ENCODE data around the gene MYO5A. TPM values are rescaled to one million over a fixed set of nuclear protein-coding genes. Genes with fewer than 3 reads are reported as not detected.

Gene MYO5A
- total RNA-seq, 1 experiment from 2014 or later, result 9.9 TPM

DNA sequence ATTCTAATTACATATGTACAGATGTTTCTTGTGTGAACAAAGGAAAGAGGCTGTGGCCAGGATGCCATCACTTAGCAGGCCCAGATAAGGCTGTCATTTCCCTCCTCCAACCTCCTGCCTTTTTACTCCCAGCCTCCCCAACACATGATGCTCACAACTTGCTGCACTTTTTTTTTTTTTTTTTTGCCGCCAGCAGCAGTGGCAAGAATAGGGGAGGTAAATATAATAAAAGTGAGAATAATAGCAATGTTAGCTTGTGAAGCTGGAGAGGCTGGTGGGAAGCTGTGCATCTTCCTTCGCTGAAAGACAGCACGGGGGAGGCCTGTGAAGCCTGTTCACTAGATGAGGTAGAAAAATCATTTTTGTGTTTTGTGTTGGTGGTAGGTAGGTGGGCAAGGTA, 190.6 kb downstream of the MYO5A start:
- Histone ChIP-seq H3K4me1 (peaks cover 5% of the 10 kb centered on the region; the same call in 1 of the 2 replicates), H3K27me3 (replicated peaks; ENCODE audit: control insufficient read depth, insufficient read depth, low read length) (no peaks in the 10 kb centered on the region), H3K9me3 (no peaks in the 10 kb centered on the region), H3K4me3 (ENCODE audit: low read depth, low read length) (no peak overlapping the region), H3K36me3 (ENCODE audit: control insufficient read depth, insufficient read depth, low read length) (no peaks in the 10 kb centered on the region)
- Mint-ChIP-seq H3K4me1 (ENCODE audit: low read depth, unreplicated experiment) (no peaks in the 10 kb centered on the region), H3K27ac (ENCODE audit: unreplicated experiment) (no peak overlapping the region), H3K36me3 (ENCODE audit: insufficient read depth, unreplicated experiment) (no peaks in the 10 kb centered on the region), H3K9me3 (ENCODE audit: unreplicated experiment) (no peaks in the 10 kb centered on the region), H3K4me3 (ENCODE audit: unreplicated experiment) (no peak overlapping the region), H3K27me3 (ENCODE audit: insufficient read depth, unreplicated experiment) (no peaks in the 10 kb centered on the region)
- POLR2A ChIA-PET, result interaction anchor here (0.6 kb wide), 1 partner anchor 125 kb away, joined by 7 read pairs; no protein-coding TSS in a partner anchor
- no peak for DNase-seq
- no TSS peak for BruUV-seq (replicated peaks)
- TF ChIP-seq, protein P1, sequence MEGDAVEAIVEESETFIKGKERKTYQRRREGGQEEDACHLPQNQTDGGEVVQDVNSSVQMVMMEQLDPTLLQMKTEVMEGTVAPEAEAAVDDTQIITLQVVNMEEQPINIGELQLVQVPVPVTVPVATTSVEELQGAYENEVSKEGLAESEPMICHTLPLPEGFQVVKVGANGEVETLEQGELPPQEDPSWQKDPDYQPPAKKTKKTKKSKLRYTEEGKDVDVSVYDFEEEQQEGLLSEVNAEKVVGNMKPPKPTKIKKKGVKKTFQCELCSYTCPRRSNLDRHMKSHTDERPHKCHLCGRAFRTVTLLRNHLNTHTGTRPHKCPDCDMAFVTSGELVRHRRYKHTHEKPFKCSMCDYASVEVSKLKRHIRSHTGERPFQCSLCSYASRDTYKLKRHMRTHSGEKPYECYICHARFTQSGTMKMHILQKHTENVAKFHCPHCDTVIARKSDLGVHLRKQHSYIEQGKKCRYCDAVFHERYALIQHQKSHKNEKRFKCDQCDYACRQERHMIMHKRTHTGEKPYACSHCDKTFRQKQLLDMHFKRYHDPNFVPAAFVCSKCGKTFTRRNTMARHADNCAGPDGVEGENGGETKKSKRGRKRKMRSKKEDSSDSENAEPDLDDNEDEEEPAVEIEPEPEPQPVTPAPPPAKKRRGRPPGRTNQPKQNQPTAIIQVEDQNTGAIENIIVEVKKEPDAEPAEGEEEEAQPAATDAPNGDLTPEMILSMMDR (IDR thresholded peaks at IDR 0.05; ENCODE audit: insufficient read depth in 1 of 2, low read depth in 1 of 2, low read length in 1 of 2, severe bottlenecking in 1 of 2, unreplicated experiment in 1 of 2), result no peak
- CTCF ChIA-PET, result no interaction called here
- intact Hi-C loops (cut with micrococcal nuclease; ENCODE audit: unreplicated experiment), result no loop called here

DNA sequence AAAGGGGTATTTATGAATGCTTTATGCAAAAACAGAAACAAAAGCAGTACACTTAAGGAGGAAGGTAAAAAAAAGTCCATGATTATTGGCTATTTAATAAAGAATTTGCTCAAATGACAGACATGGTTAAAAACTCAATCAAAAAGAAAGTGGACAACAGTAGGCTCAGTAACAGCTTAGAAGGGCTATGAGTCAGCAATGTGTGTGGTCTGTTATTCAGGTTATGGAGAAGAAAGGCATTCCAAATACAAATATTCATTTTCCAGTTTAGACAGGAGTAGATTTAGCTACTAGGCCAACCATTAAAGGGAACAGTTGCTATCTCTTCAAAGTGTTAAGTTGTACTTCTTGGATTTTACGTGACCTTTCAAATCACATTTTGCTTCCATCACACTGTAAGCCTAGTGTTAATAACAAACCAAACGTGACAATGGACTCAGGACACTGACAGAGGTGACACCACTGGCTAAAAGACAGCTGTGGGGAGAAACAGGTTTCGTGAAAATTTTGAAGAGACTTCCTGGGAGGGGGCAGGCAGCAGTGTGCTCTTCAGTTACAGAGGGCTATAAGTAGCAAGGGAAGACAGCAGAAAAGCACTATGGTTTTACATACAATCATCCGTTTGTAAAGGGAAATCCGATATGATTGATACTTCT, 191.4 kb downstream of the MYO5A start:
- H3K27ac Mint-ChIP-seq (ENCODE audit: unreplicated experiment), result no peak overlapping the region
- BruUV-seq (replicated peaks), result no TSS peak

DNA sequence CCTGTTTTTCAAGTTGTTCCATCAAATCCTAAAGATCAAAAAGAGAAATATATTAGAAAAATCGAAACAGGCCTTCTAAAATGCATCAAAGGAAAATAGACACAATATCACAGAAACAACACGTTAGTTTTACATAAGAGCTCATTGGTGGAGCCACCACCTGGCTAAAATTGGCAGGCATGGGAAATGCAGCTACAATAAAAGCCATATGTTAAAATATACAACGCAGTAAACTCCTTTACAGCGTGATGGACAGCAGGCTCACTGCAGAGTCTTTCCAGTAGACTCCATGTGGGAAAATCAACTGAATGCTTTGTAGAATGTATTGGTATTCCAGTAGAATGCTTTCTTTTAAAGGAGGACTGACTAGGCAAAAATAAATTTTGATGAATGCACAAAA, 192.2 kb downstream of the MYO5A start:
- H3K27me3 Mint-ChIP-seq (ENCODE audit: insufficient read depth, unreplicated experiment), result no peaks in the 10 kb centered on the region
- no peaks in the 10 kb centered on the region for H3K27me3 ChIP-seq (replicated peaks; ENCODE audit: control insufficient read depth, insufficient read depth, low read length)
- CTCF ChIA-PET, result interaction anchor here (0.7 to 1.1 kb wide), 2 partner anchors 48 to 82 kb away, joined by 3 to 4 read pairs; no protein-coding TSS in a partner anchor
- H3K9me3 ChIP-seq, result no peaks in the 10 kb centered on the region
- no peak overlapping the region for H3K4me3 ChIP-seq (ENCODE audit: low read depth, low read length)
- H3K4me1 Mint-ChIP-seq (ENCODE audit: low read depth, unreplicated experiment), result no peaks in the 10 kb centered on the region
- no peak overlapping the region for H3K27ac Mint-ChIP-seq (ENCODE audit: unreplicated experiment)
- no peaks in the 10 kb centered on the region for H3K9me3 Mint-ChIP-seq (ENCODE audit: unreplicated experiment)
- intact Hi-C loops (cut with micrococcal nuclease; ENCODE audit: unreplicated experiment), result loop anchor here (2.0 kb wide), 1 partner anchor 80 kb away; no protein-coding TSS in a partner anchor
- no peak for DNase-seq
- no peak overlapping the region for H3K4me3 Mint-ChIP-seq (ENCODE audit: unreplicated experiment)
- POLR2A ChIA-PET, result no interaction called here
- H3K36me3 ChIP-seq (ENCODE audit: control insufficient read depth, insufficient read depth, low read length), result no peaks in the 10 kb centered on the region
- H3K36me3 Mint-ChIP-seq (ENCODE audit: insufficient read depth, unreplicated experiment), result no peaks in the 10 kb centered on the region
- TF ChIP-seq, protein P1 (IDR thresholded peaks at IDR 0.05; ENCODE audit: insufficient read depth in 1 of 2, low read depth in 1 of 2, low read length in 1 of 2, severe bottlenecking in 1 of 2, unreplicated experiment in 1 of 2), result peak in 1 of 2 experiments; percentile 29
- no TSS peak for BruUV-seq (replicated peaks)
- H3K4me1 ChIP-seq, result peaks cover 5% of the 10 kb centered on the region; the same call in 1 of the 2 replicates

More for the DNA sequence above, 191.4 kb downstream of the MYO5A start:
- no peaks in the 10 kb centered on the region for H3K27me3 Mint-ChIP-seq (ENCODE audit: insufficient read depth, unreplicated experiment)
- H3K4me1 ChIP-seq, result peaks cover 5% of the 10 kb centered on the region; the same call in 1 of the 2 replicates
- ChIA-PET CTCF (interaction anchor here (1.1 kb wide), 1 partner anchor 49 kb away, joined by 4 read pairs; no protein-coding TSS in a partner anchor), POLR2A (no interaction called here)
- TF ChIP-seq, protein P1 (IDR thresholded peaks at IDR 0.05; ENCODE audit: insufficient read depth in 1 of 2, low read depth in 1 of 2, low read length in 1 of 2, severe bottlenecking in 1 of 2, unreplicated experiment in 1 of 2), result no peak
- DNase-seq, result no peak
- no peaks in the 10 kb centered on the region for H3K36me3 Mint-ChIP-seq (ENCODE audit: insufficient read depth, unreplicated experiment)
- H3K4me3 Mint-ChIP-seq (ENCODE audit: unreplicated experiment), result no peak overlapping the region
- no peaks in the 10 kb centered on the region for H3K27me3 ChIP-seq (replicated peaks; ENCODE audit: control insufficient read depth, insufficient read depth, low read length)
- intact Hi-C loops (cut with micrococcal nuclease; ENCODE audit: unreplicated experiment), result loop anchor here (2.0 kb wide), 1 partner anchor 81 kb away; no protein-coding TSS in a partner anchor
- H3K9me3 ChIP-seq, result no peaks in the 10 kb centered on the region
- H3K4me1 Mint-ChIP-seq (ENCODE audit: low read depth, unreplicated experiment), result no peaks in the 10 kb centered on the region
- H3K9me3 Mint-ChIP-seq (ENCODE audit: unreplicated experiment), result no peaks in the 10 kb centered on the region
- no peak overlapping the region for H3K4me3 ChIP-seq (ENCODE audit: low read depth, low read length)
- H3K36me3 ChIP-seq (ENCODE audit: control insufficient read depth, insufficient read depth, low read length), result no peaks in the 10 kb centered on the region
